Esophagus (tissue), 2 donors: ENCODE data around the gene KASH5. TPM values are rescaled to one million over a fixed set of nuclear protein-coding genes. Genes with fewer than 3 reads are reported as not detected.
"Not testable (repeated sequence)": the region's sequence is repeated elsewhere in the genome, so short reads cannot be mapped to it uniquely, and the experiment has no call there.

Experiments
- H3K27ac ChIP-seq, 2 donors: one replicate each; pipeline ENCODE4 v1.5.1; 2013; ENCODE audit warnings: low read depth in 2 of 2, mild to moderate bottlenecking in 2 of 2, inconsistent platforms in 1 of 2, low read length in 1 of 2, moderate library complexity in 1 of 2
- H3K27me3 ChIP-seq, 2 donors: one replicate each; pipeline ENCODE4 v1.6.1; 2013; ENCODE audit warnings: low read length in 2 of 2, control low read depth in 1 of 2, mild to moderate bottlenecking in 1 of 2; ENCODE audit not compliant: insufficient read depth in 2 of 2, control insufficient read depth in 1 of 2
- H3K36me3 ChIP-seq, 2 donors: one replicate each; pipeline ENCODE4 v1.6.1; 2013; ENCODE audit warnings: low read length in 1 of 2; ENCODE audit not compliant: control insufficient read depth in 2 of 2, insufficient read depth in 2 of 2
- H3K4me1 ChIP-seq, 2 donors: one replicate each; pipeline ENCODE4 v1.6.1; 2013; ENCODE audit warnings: low read length in 1 of 2; ENCODE audit not compliant: control insufficient read depth in 2 of 2, insufficient read depth in 2 of 2
- H3K4me3 ChIP-seq, 2 donors: one replicate each; pipeline ENCODE4 v1.5.1; 2013; ENCODE audit warnings: low read length in 2 of 2, mild to moderate bottlenecking in 2 of 2, low read depth in 1 of 2, moderate library complexity in 1 of 2
- H3K9me3 ChIP-seq, 2 donors: one replicate each; pipeline ENCODE4 v1.6.1; 2013; ENCODE audit warnings: mild to moderate bottlenecking in 2 of 2, low read depth in 1 of 2, low read length in 1 of 2, moderate library complexity in 1 of 2; ENCODE audit not compliant: control insufficient read depth in 2 of 2, insufficient read depth in 1 of 2
- WGBS, 2 donors: extraction: QIAGEN DNeasy Blood & Tissue Kit; methylation state at CpG; one replicate each; pipeline ENCODE4 v1.1.7; 2013; 5-methylcytosine and 5-hydroxymethylcytosine counted together
- polyA plus RNA-seq, 2 donors: library from polyadenylated mRNA; stranded (reverse); fragments of 200-250 nt; gene quantifications; one replicate each; pipeline ENCODE4 v1.2.3, GENCODE V29; 2013
- donor health status: healthy with polysubstance abuse.
- donor health status: Bipolar disorder and iron deficiency.

Gene KASH5
- polyA plus RNA-seq, 2 donors, result not detected

- Histone ChIP-seq H3K36me3 (peaks cover 0 to 17% of the 10 kb centered on the region in 2 donors), H3K4me3 (no peak overlapping the region), H3K9me3 (no peaks in the 10 kb centered on the region), H3K27ac (no peak overlapping the region), H3K4me1 (peaks cover 0 to 2% of the 10 kb centered on the region in 2 donors), H3K27me3 (no peaks in the 10 kb centered on the region)
- WGBS, 2 donors, result 89 to 93% methylated on average over 12 of the region's 12 CpGs
Measured at GRCh38 chr19:49459388-49459787, 71.3 kb downstream of the KASH5 start.

DNA sequence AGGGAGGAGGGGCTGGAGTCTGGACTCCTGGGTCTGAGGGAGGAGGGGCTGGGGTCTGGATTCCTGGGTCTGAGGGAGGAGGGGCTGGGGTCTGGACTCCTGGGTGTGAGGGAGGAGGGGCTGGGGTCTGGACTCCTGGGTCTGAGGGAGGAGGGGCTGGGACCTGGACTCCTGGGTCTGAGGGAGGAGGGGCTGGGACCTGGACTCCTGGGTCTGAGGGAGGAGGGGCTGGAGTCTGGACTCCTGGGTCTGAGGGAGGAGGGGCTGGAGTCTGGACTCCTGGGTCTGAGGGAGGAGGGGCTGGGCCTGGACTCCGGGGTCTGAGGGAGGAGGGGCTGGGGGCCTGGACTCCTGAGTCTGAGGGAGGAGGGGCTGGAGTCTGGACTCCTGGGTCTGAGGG, 73.1 kb downstream of the KASH5 start:
- H3K27ac ChIP-seq, H3K27me3 ChIP-seq, H3K9me3 ChIP-seq, H3K4me3 ChIP-seq, H3K4me1 ChIP-seq: not testable (repeated sequence)
- H3K36me3 ChIP-seq, result peaks cover 0 to 26% of the 10 kb centered on the region in 2 donors
- 0% methylated on average over 1 of the region's 1 CpG; no CpG with 5 or more reads in 1 of the 2 donors for WGBS, 2 donors

DNA sequence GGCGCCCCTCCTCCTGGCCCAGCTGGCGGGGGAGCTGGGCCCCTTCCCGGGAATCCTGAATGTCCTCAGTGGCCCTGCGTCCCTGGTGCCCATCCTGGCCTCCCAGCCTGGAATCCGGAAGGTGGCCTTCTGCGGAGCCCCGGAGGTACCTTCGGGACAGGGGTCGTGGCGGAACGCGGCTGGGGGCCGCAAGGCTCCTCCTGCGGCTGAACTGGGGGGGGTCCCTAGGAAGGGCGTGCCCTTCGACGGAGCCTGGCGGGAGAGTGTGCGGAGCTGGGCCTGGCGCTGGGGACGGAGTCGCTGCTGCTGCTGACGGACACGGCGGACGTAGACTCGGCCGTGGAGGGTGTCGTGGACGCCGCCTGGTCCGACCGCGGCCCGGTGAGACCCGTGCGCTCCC, 73.6 kb downstream of the KASH5 start:
- peaks cover 0 to 2% of the 10 kb centered on the region in 2 donors for H3K4me1 ChIP-seq
- no peaks in the 10 kb centered on the region for H3K27me3 ChIP-seq
- H3K9me3 ChIP-seq, result no peaks in the 10 kb centered on the region
- 97 to 98% methylated on average over 34 to 37 of the region's 37 CpGs for WGBS, 2 donors
- H3K4me3 ChIP-seq, result no peak overlapping the region
- H3K36me3 ChIP-seq, result peaks cover 0 to 29% of the 10 kb centered on the region in 2 donors
- no peak overlapping the region for H3K27ac ChIP-seq

- Histone ChIP-seq H3K4me3 (no peak overlapping the region), H3K36me3 (peaks cover 0 to 29% of the 10 kb centered on the region in 2 donors), H3K4me1 (peaks cover 0 to 2% of the 10 kb centered on the region in 2 donors), H3K27me3 (no peaks in the 10 kb centered on the region), H3K9me3 (no peaks in the 10 kb centered on the region), H3K27ac (no peak overlapping the region)
- 86 to 87% methylated on average over 12 of the region's 12 CpGs for WGBS, 2 donors
Measured at GRCh38 chr19:49462492-49462891, 74.4 kb downstream of the KASH5 start.

DNA sequence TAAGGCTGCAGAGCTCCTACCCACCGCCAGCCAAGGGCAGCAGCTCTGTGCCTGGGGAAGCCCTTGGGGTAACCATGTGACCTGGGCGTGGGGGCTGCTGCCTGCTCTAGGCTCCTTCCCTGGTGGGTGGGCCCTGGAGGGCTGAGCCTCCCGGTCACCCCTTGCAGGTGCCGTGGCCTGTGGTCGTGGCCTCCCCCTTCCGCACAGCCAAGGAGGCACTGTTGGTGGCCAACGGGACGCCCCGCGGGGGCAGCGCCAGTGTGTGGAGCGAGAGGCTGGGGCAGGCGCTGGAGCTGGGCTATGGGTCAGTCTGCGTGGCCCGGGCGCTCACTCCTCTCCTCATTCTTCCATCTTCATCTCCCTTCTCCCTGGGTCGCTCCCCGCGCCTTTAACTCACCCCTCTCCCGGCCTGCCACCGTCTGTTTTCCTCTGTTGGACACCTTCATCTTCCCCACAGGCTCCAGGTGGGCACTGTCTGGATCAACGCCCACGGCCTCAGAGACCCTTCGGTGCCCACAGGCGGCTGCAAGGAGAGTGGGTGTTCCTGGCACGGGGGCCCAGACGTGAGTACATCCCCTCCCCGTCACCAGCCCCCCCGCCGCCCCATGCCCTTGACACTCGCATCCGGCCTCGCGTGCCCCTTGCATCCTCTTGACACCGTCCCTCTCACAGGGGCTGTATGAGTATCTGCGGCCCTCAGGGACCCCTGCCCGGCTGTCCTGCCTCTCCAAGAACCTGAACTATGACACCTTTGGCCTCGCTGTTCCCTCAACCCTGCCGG, 76.1 kb downstream of the KASH5 start:
- WGBS, 2 donors, result 92 to 95% methylated on average over 37 to 39 of the region's 39 CpGs
- Histone ChIP-seq H3K27ac (no peak overlapping the region), H3K4me1 (peaks cover 2 to 8% of the 10 kb centered on the region in 2 donors), H3K4me3 (no peak overlapping the region), H3K9me3 (no peaks in the 10 kb centered on the region), H3K27me3 (no peaks in the 10 kb centered on the region), H3K36me3 (peaks cover 0 to 27% of the 10 kb centered on the region in 2 donors)

DNA sequence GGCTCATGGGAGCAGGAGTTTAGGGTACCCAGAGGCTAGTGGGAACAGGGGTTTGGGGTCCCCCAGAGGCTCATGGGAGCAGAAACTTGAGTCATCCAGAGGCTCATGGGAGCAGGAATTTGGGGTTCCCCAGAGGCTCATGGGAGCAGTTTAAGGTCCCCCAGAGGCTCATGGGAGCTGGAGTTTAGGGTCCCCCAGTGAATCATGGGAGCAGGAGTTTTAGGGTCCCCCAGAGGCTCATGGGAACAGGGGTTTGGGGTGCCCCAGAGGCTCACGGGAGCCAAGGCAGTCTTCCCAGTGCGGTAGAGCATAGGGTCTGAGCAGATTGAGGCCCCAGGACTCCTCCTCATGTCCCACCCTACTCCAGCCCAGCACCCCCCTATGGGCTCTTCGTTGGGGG, 77.3 kb downstream of the KASH5 start:
- Histone ChIP-seq H3K27ac (no peak overlapping the region), H3K4me3 (no peak overlapping the region), H3K27me3 (no peaks in the 10 kb centered on the region), H3K4me1 (peaks cover 2 to 11% of the 10 kb centered on the region in 2 donors), H3K36me3 (peaks cover 0 to 23% of the 10 kb centered on the region in 2 donors), H3K9me3 (no peaks in the 10 kb centered on the region)
- 93 to 97% methylated on average over 3 of the region's 3 CpGs for WGBS, 2 donors

Other genes with a start within 250 kb of the KASH5 start
- gene HRC, start 232.9 kb upstream of the KASH5 start, polyA plus RNA-seq, result under 1 TPM; 0.39 to 0.65 TPM
- 10 to 100 TPM; 11.4 to 43.7 TPM for gene TRPM4, start 230.5 kb upstream of the KASH5 start, polyA plus RNA-seq
- gene SLC6A16, start 63.1 kb upstream of the KASH5 start, polyA plus RNA-seq, result 1 to 10 TPM in 1 of 2 donors, under 1 TPM in 1; 0.79 to 1.2 TPM
- 1 to 10 TPM; 2.5 to 3.1 TPM for gene CD37, start 52.8 kb upstream of the KASH5 start, polyA plus RNA-seq
- gene TEAD2, start 25.8 kb upstream of the KASH5 start, polyA plus RNA-seq, result 1 to 10 TPM; 6.0 to 8.3 TPM
- gene DKKL1, start 24.4 kb upstream of the KASH5 start, polyA plus RNA-seq, result under 1 TPM in 1 of 2 donors, not detected in 1; 0.07 TPM
- gene PTH2, start 35.2 kb downstream of the KASH5 start, polyA plus RNA-seq, result not detected
- gene GFY, start 37.1 kb downstream of the KASH5 start, polyA plus RNA-seq, result not detected
- under 1 TPM; 0.28 to 0.29 TPM for gene SLC17A7, start 53.3 kb downstream of the KASH5 start, polyA plus RNA-seq
- 10 to 100 TPM; 63.5 to 65.3 TPM for gene PIH1D1, start 63.6 kb downstream of the KASH5 start, polyA plus RNA-seq
- 10 to 100 TPM; 29.4 to 29.9 TPM for gene ALDH16A1, start 65.0 kb downstream of the KASH5 start, polyA plus RNA-seq
- gene FLT3LG, start 86.0 kb downstream of the KASH5 start, polyA plus RNA-seq, result 1 to 10 TPM; 7.2 to 9.5 TPM
- gene RPL13A, start 99.4 kb downstream of the KASH5 start, polyA plus RNA-seq, result 1,000 to 10,000 TPM; 1,631 to 2,695 TPM
- 1,000 to 10,000 TPM; 3,079 to 3,912 TPM for gene RPS11, start 108.2 kb downstream of the KASH5 start, polyA plus RNA-seq
- gene FCGRT, start 124.4 kb downstream of the KASH5 start, polyA plus RNA-seq, result 10 to 100 TPM; 27.7 to 36.9 TPM
- gene RCN3, start 139.8 kb downstream of the KASH5 start, polyA plus RNA-seq, result 1 to 10 TPM; 4.2 to 7.8 TPM
- 10 to 100 TPM; 57.9 to 61.8 TPM for gene NOSIP, start 192.3 kb downstream of the KASH5 start, polyA plus RNA-seq
- 10 to 100 TPM; 10.1 to 12.7 TPM for gene PRRG2, start 193.1 kb downstream of the KASH5 start, polyA plus RNA-seq
- gene PRR12, start 202.9 kb downstream of the KASH5 start, polyA plus RNA-seq, result 10 to 100 TPM in 1 of 2 donors, 1 to 10 TPM in 1; 4.8 to 11.2 TPM